Activated naive CD4-positive, alpha-beta T cell treated with anti-CD3 and anti-CD28 coated beads for 36 hours (primary cell): ENCODE data around the gene DCBLD1. TPM values are rescaled to one million over a fixed set of nuclear protein-coding genes. Genes with fewer than 3 reads are reported as not detected.

ENCODE experiments used
- CTCF ChIA-PET: fragments of 350-600 bp; sonication (Branson Sonifier 250); formaldehyde crosslinking; loops from one replicate; lab custom pipeline; 2021; ENCODE audit warnings: antibody characterized with exemption; lab: Charles Lee
- DNase-seq: peaks from one replicate; pipeline ENCODE4 v3.0.0-alpha.2; 2020
- H3K27ac Mint-ChIP-seq: one replicate; pipeline ENCODE4 v1.8.0; 2021; ENCODE audit warnings: mild to moderate bottlenecking, mixed read lengths
- H3K27me3 Mint-ChIP-seq: one replicate; pipeline ENCODE4 v1.8.0; 2021; ENCODE audit warnings: low read depth, mixed read lengths
- H3K36me3 Mint-ChIP-seq: one replicate; pipeline ENCODE4 v1.8.0; 2021; ENCODE audit warnings: low read depth, mixed read lengths
- H3K4me1 Mint-ChIP-seq: one replicate; pipeline ENCODE4 v1.8.0; 2021; ENCODE audit warnings: low read depth, mixed read lengths
- H3K4me3 Mint-ChIP-seq: one replicate; pipeline ENCODE4 v1.8.0; 2021; ENCODE audit warnings: mild to moderate bottlenecking, moderate library complexity, mixed read lengths
- H3K9me3 Mint-ChIP-seq: one replicate; pipeline ENCODE4 v1.8.0; 2021; ENCODE audit warnings: mixed read lengths
- intact Hi-C: fragments of 100-400 bp; cut with micrococcal nuclease; formaldehyde crosslinking; loops from one replicate; pipeline ENCODE4 v1.15.1; 2023
- total RNA-seq, 2 experiments: library from RNA; stranded (reverse); gene quantifications; one replicate each; pipeline ENCODE4 v1.2.3, GENCODE V29; 2021

DCBLD1 gene
- total RNA-seq, 2 experiments from 2014 or later = 1.1 to 1.4 TPM

DNA sequence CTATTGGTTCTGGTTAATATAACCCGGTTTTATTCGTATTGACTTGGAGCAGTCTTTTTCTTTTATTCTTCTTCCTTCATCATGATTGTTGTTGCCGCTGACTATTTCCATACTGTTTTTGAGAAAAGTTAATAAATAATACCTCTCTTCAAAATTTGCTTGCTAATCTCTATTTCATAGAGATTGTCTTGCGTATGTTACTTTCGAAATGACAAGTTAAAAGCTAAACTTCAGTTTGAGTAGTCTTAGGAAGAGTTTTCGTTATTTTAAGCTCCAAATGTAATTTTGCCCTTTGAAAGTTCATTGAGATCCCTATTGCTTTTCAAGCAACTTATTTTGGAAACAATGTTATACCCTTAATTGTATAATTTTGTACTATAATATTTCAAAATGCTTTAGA, 36.4 kb downstream of the DCBLD1 start:
- intact Hi-C loops = no loop called here
- Mint-ChIP-seq H3K9me3 (no peaks in the 10 kb centered on the region), H3K27ac (no peak overlapping the region), H3K36me3 (peaks cover 2% of the 10 kb centered on the region), H3K4me1 (no peaks in the 10 kb centered on the region), H3K4me3 (no peak overlapping the region), H3K27me3 (peaks cover 4% of the 10 kb centered on the region)
- CTCF ChIA-PET = no interaction called here
- DNase-seq = no peak

DNA sequence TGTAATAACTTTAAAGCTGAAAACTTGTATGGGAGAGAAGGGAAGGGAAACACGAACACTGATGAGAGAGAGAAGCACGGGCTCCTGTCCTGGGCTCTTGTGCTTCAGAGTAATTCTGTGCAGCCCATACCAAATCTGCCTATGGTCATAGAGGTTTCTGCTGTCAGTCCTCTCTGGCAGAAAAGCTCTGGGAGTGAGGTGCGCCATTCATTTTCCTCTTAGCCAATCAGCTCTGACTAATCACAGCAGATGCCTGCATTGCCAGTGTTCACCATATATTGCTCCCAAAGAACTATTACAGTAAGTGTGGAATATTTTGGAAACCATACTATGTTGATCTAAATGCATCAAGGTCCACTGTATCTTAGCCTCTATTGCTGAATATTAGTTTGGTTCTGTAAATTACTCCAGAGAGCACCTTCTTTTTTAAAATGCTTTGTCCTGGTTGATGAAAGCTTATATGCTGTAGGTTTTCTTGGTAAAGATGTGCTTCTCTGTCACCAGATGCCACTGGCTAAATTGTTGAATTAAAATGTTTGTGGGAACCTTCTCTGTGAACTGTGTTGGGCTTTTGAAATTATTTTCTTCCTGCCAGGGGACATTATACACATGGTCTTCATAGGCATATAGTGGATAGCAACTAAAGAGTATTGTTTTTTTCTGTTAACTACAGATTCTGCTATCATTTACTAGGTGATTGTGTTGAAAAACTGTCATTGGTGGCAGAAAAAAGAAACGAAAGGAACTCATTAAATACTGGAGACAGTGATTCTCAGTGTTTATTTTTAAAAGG, 38.3 kb downstream of the DCBLD1 start:
- Mint-ChIP-seq H3K27me3 (peaks cover 4% of the 10 kb centered on the region), H3K4me3 (no peak overlapping the region), H3K9me3 (no peaks in the 10 kb centered on the region), H3K36me3 (peaks cover 2% of the 10 kb centered on the region), H3K27ac (no peak overlapping the region), H3K4me1 (no peaks in the 10 kb centered on the region)
- no peak for DNase-seq
- CTCF ChIA-PET = no interaction called here
- intact Hi-C loops = no loop called here

- Mint-ChIP-seq H3K36me3 (peaks cover 2% of the 10 kb centered on the region), H3K4me1 (no peaks in the 10 kb centered on the region), H3K4me3 (no peak overlapping the region), H3K27ac (no peak overlapping the region), H3K9me3 (no peaks in the 10 kb centered on the region), H3K27me3 (no peaks in the 10 kb centered on the region)
- CTCF ChIA-PET = interaction anchor here (0.7 kb wide), 1 partner anchor 1018 kb away, joined by 3 read pairs; no protein-coding TSS in a partner anchor
- intact Hi-C loops = no loop called here
- no peak for DNase-seq
Observed at GRCh38 chr6:117521791-117522502, 39.5 kb downstream of the DCBLD1 start.

GRCh38 chr6:117525607-117526006, 43.1 kb downstream of the DCBLD1 start:
- no peaks in the 10 kb centered on the region for H3K9me3 Mint-ChIP-seq
- CTCF ChIA-PET = interaction anchor here (1.9 kb wide), 1 partner anchor 81 kb away, joined by 4 read pairs; no protein-coding TSS in a partner anchor
- no peaks in the 10 kb centered on the region for H3K36me3 Mint-ChIP-seq
- no peaks in the 10 kb centered on the region for H3K4me1 Mint-ChIP-seq
- H3K27me3 Mint-ChIP-seq = no peaks in the 10 kb centered on the region
- no peak overlapping the region for H3K27ac Mint-ChIP-seq
- H3K4me3 Mint-ChIP-seq = no peak overlapping the region
- intact Hi-C loops = no loop called here
- no peak for DNase-seq

- no peaks in the 10 kb centered on the region for H3K36me3 Mint-ChIP-seq
- intact Hi-C loops = no loop called here
- H3K27ac Mint-ChIP-seq = no peak overlapping the region
- CTCF ChIA-PET = interaction anchor here (0.5 to 2.6 kb wide), 4 partner anchors 17 to 175 kb away, joined by 3 to 12 read pairs (median 4); no protein-coding TSS in a partner anchor
- no peaks in the 10 kb centered on the region for H3K4me1 Mint-ChIP-seq
- no peak overlapping the region for H3K4me3 Mint-ChIP-seq
- no peaks in the 10 kb centered on the region for H3K9me3 Mint-ChIP-seq
- no peaks in the 10 kb centered on the region for H3K27me3 Mint-ChIP-seq
- no peak for DNase-seq
Observed at GRCh38 chr6:117530467-117531242, 48.2 kb downstream of the DCBLD1 start.

GRCh38 chr6:117531346-117531745, 48.9 kb downstream of the DCBLD1 start:
- Mint-ChIP-seq H3K36me3 (no peaks in the 10 kb centered on the region), H3K27ac (no peak overlapping the region), H3K9me3 (no peaks in the 10 kb centered on the region), H3K4me3 (no peak overlapping the region), H3K27me3 (no peaks in the 10 kb centered on the region), H3K4me1 (no peaks in the 10 kb centered on the region)
- intact Hi-C loops = no loop called here
- CTCF ChIA-PET = interaction anchor here (2.6 kb wide), 1 partner anchor 81 kb away, joined by 12 read pairs; no protein-coding TSS in a partner anchor
- no peak for DNase-seq

GRCh38 chr6:117531809-117532725, 49.6 kb downstream of the DCBLD1 start:
- Mint-ChIP-seq H3K27me3 (no peaks in the 10 kb centered on the region), H3K27ac (no peak overlapping the region)

GRCh38 chr6:117533775-117534174, 51.3 kb downstream of the DCBLD1 start:
- no peak overlapping the region for H3K27ac Mint-ChIP-seq
- intact Hi-C loops = no loop called here

More at GRCh38 chr6:117531809-117532725, 49.6 kb downstream of the DCBLD1 start:
- H3K4me3 Mint-ChIP-seq = no peak overlapping the region
- H3K36me3 Mint-ChIP-seq = no peaks in the 10 kb centered on the region
- intact Hi-C loops = no loop called here
- CTCF ChIA-PET = interaction anchor here (0.6 to 2.6 kb wide), 5 partner anchors 23 to 181 kb away, joined by 3 to 12 read pairs (median 3); no protein-coding TSS in a partner anchor
- no peaks in the 10 kb centered on the region for H3K4me1 Mint-ChIP-seq
- DNase-seq = no peak
- H3K9me3 Mint-ChIP-seq = no peaks in the 10 kb centered on the region

GRCh38 chr6:117534974-117535373, 52.5 kb downstream of the DCBLD1 start:
- no peak for DNase-seq
- Mint-ChIP-seq H3K27ac (no peak overlapping the region), H3K4me1 (no peaks in the 10 kb centered on the region), H3K27me3 (no peaks in the 10 kb centered on the region), H3K9me3 (no peaks in the 10 kb centered on the region), H3K36me3 (no peaks in the 10 kb centered on the region), H3K4me3 (no peak overlapping the region)
- intact Hi-C loops = no loop called here
- CTCF ChIA-PET = no interaction called here

More at GRCh38 chr6:117533775-117534174, 51.3 kb downstream of the DCBLD1 start:
- Mint-ChIP-seq H3K27me3 (no peaks in the 10 kb centered on the region), H3K36me3 (no peaks in the 10 kb centered on the region), H3K9me3 (no peaks in the 10 kb centered on the region), H3K4me3 (no peak overlapping the region), H3K4me1 (no peaks in the 10 kb centered on the region)
- DNase-seq = no peak
- CTCF ChIA-PET = no interaction called here

GRCh38 chr6:117536317-117536716, 53.8 kb downstream of the DCBLD1 start:
- H3K27me3 Mint-ChIP-seq = no peaks in the 10 kb centered on the region
- no peaks in the 10 kb centered on the region for H3K9me3 Mint-ChIP-seq
- CTCF ChIA-PET = no interaction called here
- no peaks in the 10 kb centered on the region for H3K36me3 Mint-ChIP-seq
- H3K27ac Mint-ChIP-seq = no peak overlapping the region
- no peaks in the 10 kb centered on the region for H3K4me1 Mint-ChIP-seq
- H3K4me3 Mint-ChIP-seq = no peak overlapping the region
- intact Hi-C loops = no loop called here
- no peak for DNase-seq

DNA sequence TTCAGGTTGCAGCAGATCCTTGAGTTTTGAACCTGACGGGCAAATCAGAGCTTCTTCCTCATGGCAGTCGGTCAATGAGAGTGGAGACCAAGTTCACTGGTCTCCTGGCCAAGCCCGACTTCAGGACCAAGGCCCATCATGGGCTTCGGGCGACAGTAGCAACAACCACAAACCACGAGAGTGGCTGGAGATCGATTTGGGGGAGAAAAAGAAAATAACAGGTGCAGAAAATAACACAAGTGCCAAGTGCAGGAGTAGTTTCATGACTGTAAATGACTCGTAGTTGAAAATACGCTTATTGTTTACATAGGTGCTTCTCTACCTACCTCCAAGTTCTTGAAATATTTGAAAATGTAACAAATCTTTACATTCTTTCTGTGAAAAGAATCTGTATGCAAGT, 56.1 kb downstream of the DCBLD1 start:
- DNase-seq = no peak
- Mint-ChIP-seq H3K27ac (no peak overlapping the region), H3K27me3 (no peaks in the 10 kb centered on the region), H3K36me3 (no peaks in the 10 kb centered on the region), H3K9me3 (no peaks in the 10 kb centered on the region), H3K4me1 (no peaks in the 10 kb centered on the region), H3K4me3 (no peak overlapping the region)
- CTCF ChIA-PET = no interaction called here
- intact Hi-C loops = no loop called here
